Lower leg skin (tissue), 4 donors: ENCODE results near the gene ATG101. TPM values are rescaled to one million over a fixed set of nuclear protein-coding genes. Genes with fewer than 3 reads are reported as not detected.

ENCODE experiments used
- DNase-seq, 2 donors: peaks; one replicate each; pipeline ENCODE4 v3.0.0-alpha.2; 2019; ENCODE audit warnings: low spot score in 2 of 2
- H3K4me3 ChIP-seq: fragments of 200-600 bp; sonication (generic); 2 replicates; pipeline ENCODE4 v1.5.1; 2017; ENCODE audit warnings: mild to moderate bottlenecking, low read depth; ENCODE audit not compliant: poor library complexity, severe bottlenecking
- CTCF ChIP-seq, 3 donors: fragments of 450-650 bp; IDR thresholded peaks; one replicate each; pipeline ENCODE4 v1.5.1; 2016; ENCODE audit warnings: antibody characterized with exemption in 3 of 3, mild to moderate bottlenecking in 3 of 3, moderate library complexity in 2 of 3
- POLR2A ChIP-seq, 2 donors: fragments of 450-650 bp; IDR thresholded peaks; one replicate each; pipeline ENCODE4 v1.6.1; 2016 to 2017; ENCODE audit warnings: antibody characterized with exemption in 2 of 2, mild to moderate bottlenecking in 1 of 2, moderate library complexity in 1 of 2
- WGBS, 2 donors: methylation state at CpG; one replicate each; pipeline ENCODE4 v1.1.5; 2018; 5-methylcytosine and 5-hydroxymethylcytosine counted together
- intact Hi-C: fragments of 100-400 bp; cut with DNase I; formaldehyde crosslinking; loops from one replicate; pipeline ENCODE4 v1.15.0; 2023; ENCODE audit warnings: low total_unique reads
- total RNA-seq, 4 donors: library from RNA; depleted of rRNA; stranded (reverse); fragments of >200 nt; gene quantifications; one replicate each; pipeline ENCODE4 v1.1.0, GENCODE V29; 2016

The ATG101 gene
- total RNA-seq, 4 donors from 2014 or later: 42.6 to 71.6 (median 55.2) TPM

DNA sequence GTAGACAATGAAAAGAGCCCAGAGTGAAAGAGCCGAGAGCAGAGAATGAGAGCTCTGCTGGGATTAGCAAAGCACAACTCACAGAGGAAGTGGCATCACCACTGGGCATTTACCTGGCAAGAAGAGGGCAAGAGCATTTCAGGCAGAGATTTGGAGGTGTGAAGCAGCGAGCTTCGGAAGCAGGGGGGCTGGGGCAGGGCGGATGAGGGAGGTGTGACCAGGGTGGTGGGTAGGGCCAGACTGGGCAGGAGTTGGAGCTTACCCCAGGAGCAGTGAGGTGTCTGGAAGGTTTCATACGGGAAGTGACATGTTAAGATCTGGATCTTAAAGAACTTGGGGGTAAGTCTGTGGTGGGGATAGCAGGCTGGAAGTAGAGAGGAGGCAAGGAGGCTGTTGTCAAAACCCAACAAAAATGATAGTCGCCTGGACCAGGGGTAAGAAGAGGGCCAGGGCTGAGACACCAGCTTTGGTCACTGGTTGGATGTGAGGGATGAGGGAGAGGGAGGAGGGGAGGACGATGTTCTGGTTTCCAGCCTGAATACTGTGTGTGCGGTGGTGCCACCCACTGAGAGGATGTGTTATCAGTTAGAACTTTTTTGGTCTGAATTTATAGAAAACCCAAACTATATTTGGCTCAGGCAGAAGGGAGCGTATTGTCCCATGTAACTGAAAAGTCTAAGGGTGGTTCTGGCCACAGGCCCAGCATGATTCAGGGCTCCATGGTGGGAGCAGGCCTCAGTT, 14.9 kb downstream of the ATG101 start:
- no peak for DNase-seq
- 88 to 92% methylated on average over 9 of the region's 9 CpGs for WGBS, 2 donors
- H3K4me3 ChIP-seq: no peak overlapping the region
- TF ChIP-seq POLR2A (IDR thresholded peaks at IDR 0.05): no peak
- no peak for TF ChIP-seq CTCF (IDR thresholded peaks at IDR 0.05)
- intact Hi-C loops: loop anchor here (5.0 kb wide), 1 partner anchor 57 kb away; no protein-coding TSS in a partner anchor

- WGBS, 2 donors: 95% methylated on average over 6 of the region's 6 CpGs
- no peak overlapping the region for H3K4me3 ChIP-seq
- TF ChIP-seq CTCF (IDR thresholded peaks at IDR 0.05): no peak
- no peak for TF ChIP-seq POLR2A (IDR thresholded peaks at IDR 0.05)
- intact Hi-C loops: no loop called here
- peak in 1 of 2 donors; percentile 68 for DNase-seq
Observed at GRCh38 chr12:52085682-52086180, 16.0 kb downstream of the ATG101 start.

GRCh38 chr12:52086366-52086765, 16.6 kb downstream of the ATG101 start:
- TF ChIP-seq CTCF (IDR thresholded peaks at IDR 0.05) (no peak), POLR2A (IDR thresholded peaks at IDR 0.05) (no peak)
- intact Hi-C loops: no loop called here
- DNase-seq: peak in 1 of 2 donors; percentile 71
- WGBS, 2 donors: 38 to 56% methylated on average over 9 of the region's 9 CpGs
- H3K4me3 ChIP-seq: no peak overlapping the region

DNA sequence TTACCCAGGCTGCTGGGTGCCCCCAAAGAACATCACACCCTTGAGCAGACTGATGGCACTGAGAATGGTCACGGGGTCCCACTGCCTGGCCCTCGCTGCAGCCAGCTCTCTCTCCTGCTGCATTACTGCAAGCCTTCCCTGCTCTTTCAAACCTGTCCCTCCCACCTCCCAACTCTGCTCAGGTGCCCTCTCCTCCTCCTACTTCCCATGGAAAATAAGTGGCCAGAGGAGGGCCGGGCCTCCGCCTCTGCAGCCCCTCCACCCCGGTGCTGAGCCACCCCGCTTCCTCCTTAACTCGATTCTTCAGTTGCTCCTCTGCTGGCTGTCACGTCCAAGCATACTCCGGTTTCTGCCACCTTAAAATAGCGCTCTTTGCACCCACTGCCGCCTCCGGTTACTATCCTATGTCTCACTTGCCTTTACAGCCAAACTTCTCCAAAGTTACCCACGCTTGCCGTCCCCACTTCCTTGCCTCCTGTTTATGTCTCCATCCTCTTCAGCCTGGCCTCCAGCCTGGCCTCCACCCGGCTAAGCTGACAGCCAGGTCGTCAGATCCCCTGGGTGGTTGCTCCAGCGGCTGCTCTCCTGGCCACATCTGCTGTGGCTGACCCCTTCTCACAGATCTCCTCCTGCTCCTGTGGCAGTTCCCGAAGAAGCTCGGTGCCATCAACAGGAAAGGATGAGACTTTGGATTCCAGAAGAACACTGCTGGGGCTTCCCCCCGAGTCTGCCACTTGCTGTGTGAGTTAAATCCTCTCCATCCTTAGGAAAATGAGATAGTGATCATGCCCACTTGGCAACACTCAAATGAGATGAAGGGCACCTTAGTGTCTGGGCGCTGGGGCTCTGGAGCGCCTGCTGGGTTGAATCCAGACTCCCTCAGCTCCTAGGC, 17.4 kb downstream of the ATG101 start:
- TF ChIP-seq POLR2A (IDR thresholded peaks at IDR 0.05) (no peak), CTCF (IDR thresholded peaks at IDR 0.05) (no peak)

GRCh38 chr12:52087961-52088820, 18.4 kb downstream of the ATG101 start:
- WGBS, 2 donors: 69 to 74% methylated on average over 20 of the region's 20 CpGs
- peak in 1 of 2 donors; percentile 76 for DNase-seq

More for the DNA sequence above, 17.4 kb downstream of the ATG101 start:
- H3K4me3 ChIP-seq: no peak overlapping the region
- intact Hi-C loops: no loop called here
- DNase-seq: peak in 1 of 2 donors; percentile 81
- 69 to 74% methylated on average over 22 of the region's 22 CpGs for WGBS, 2 donors

More at GRCh38 chr12:52087961-52088820, 18.4 kb downstream of the ATG101 start:
- intact Hi-C loops: no loop called here
- TF ChIP-seq CTCF (IDR thresholded peaks at IDR 0.05) (no peak), POLR2A (IDR thresholded peaks at IDR 0.05) (no peak)
- no peak overlapping the region for H3K4me3 ChIP-seq
